WERI-Rb-1 (cell line): Measurements from ENCODE around the gene GMDS.

Experiments
- DNase-seq: peaks from one replicate; pipeline ENCODE4 v3.0.0-alpha.2; 2020
- H3K27ac ChIP-seq: fragments of 250-450 bp; sonication (Bioruptor Pico); 2 replicates; pipeline ENCODE4 v1.5.1; 2020; ENCODE audit warnings: mild to moderate bottlenecking, moderate library complexity
- H3K27me3 ChIP-seq: fragments of 250-450 bp; sonication (Bioruptor Pico); 2 replicates; pipeline ENCODE4 v1.5.1; 2021; ENCODE audit warnings: mild to moderate bottlenecking, low read depth, moderate library complexity; ENCODE audit not compliant: insufficient read depth, severe bottlenecking
- H3K36me3 ChIP-seq: fragments of 250-450 bp; sonication (Bioruptor Pico); 2 replicates; pipeline ENCODE4 v1.5.1; 2020; ENCODE audit warnings: mild to moderate bottlenecking, moderate library complexity
- H3K4me3 ChIP-seq: 2 replicates; pipeline ENCODE4 v1.5.1; 2011; ENCODE audit warnings: low read depth, mild to moderate bottlenecking, control low read depth, low read length
- H3K9me3 ChIP-seq: fragments of 250-450 bp; sonication (Bioruptor Pico); 2 replicates; pipeline ENCODE4 v1.5.1; 2021; ENCODE audit warnings: mild to moderate bottlenecking, moderate library complexity; ENCODE audit not compliant: severe bottlenecking
- TF ChIP-seq, protein P1 (sequence below): IDR thresholded peaks from 2 replicates; pipeline ENCODE4 v1.5.1; 2011; ENCODE audit warnings: low read depth, mild to moderate bottlenecking, control low read depth, inconsistent platforms, low read length

GMDS gene

DNA sequence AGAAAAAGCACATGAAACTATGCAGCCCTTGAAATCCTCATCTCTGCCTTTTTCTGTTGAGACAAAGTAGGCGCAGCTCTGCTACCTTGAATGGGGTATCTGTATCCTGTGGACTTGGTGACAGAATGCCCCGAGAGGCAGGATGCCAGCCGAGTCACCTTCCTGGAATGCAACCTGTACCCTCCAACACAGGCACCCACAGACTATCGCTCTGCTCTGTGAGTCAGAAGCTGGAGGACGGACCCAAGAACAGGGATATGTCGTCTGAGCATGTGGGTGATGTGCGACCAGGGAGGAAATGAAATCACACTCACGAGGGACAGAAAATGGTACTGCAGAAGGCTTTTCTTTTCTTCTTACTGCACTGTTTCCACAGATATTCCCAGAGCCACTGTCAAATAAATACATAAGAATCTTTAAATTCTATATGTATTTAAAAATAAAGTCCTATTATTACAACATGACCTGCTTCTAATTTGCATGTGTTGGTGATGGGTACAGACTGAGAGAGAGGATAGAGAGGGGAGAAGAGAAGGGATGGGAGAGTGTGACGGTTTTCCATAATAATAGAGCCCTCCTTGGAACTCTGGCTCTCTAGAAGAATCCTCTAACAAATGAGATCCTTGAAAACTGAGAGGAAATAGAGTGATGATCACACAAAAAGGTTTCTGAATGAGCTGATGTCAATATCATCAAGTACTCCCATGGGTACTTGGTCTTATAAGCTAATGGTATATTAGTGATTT, 327.6 kb downstream of the GMDS start:
- Histone ChIP-seq H3K27me3 (no peaks in the 10 kb centered on the region), H3K36me3 (no peaks in the 10 kb centered on the region), H3K4me3 (no peak overlapping the region), H3K27ac (no peak overlapping the region), H3K9me3 (no peaks in the 10 kb centered on the region)
- DNase-seq, result no peak
- TF ChIP-seq, protein P1, sequence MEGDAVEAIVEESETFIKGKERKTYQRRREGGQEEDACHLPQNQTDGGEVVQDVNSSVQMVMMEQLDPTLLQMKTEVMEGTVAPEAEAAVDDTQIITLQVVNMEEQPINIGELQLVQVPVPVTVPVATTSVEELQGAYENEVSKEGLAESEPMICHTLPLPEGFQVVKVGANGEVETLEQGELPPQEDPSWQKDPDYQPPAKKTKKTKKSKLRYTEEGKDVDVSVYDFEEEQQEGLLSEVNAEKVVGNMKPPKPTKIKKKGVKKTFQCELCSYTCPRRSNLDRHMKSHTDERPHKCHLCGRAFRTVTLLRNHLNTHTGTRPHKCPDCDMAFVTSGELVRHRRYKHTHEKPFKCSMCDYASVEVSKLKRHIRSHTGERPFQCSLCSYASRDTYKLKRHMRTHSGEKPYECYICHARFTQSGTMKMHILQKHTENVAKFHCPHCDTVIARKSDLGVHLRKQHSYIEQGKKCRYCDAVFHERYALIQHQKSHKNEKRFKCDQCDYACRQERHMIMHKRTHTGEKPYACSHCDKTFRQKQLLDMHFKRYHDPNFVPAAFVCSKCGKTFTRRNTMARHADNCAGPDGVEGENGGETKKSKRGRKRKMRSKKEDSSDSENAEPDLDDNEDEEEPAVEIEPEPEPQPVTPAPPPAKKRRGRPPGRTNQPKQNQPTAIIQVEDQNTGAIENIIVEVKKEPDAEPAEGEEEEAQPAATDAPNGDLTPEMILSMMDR, result no peak

DNA sequence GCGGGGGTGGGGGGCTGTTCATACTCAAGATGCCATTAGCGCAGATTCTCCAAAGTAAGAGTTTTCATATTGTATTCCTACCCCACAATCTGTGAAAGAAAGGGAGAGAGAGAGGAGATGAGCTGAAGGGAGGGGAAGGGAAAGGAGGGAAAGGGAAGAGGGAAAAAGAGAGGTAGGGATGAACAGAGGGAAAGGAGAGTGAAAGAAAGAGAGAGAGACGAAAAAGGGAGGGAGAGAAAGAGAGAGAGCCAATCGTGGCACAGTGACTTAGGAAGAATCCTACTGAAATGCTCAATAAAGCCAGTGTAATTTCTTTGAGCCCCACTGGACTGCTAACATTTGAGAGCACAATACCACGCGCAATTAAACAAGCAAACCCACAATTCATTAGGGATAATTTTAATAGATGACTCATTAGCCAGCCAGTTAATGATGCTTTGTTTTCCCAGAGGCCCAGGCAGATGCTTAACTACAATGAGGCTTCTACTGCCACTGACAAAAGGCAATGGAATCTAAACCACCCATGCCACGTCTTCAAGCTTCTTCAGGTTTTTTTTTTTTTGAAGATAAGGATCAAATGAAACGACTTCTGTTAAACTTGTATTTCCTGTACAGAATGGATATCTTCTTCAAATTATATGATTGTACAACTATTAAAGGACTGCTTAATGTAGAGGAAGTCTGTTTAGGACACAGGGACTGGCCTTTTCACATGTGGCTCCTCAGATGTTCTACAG, 328.9 kb downstream of the GMDS start:
- no peaks in the 10 kb centered on the region for H3K36me3 ChIP-seq
- TF ChIP-seq, protein P1, result no peak
- H3K27ac ChIP-seq, result no peak overlapping the region
- no peak overlapping the region for H3K4me3 ChIP-seq
- no peaks in the 10 kb centered on the region for H3K9me3 ChIP-seq
- H3K27me3 ChIP-seq, result no peaks in the 10 kb centered on the region
- no peak for DNase-seq

DNA sequence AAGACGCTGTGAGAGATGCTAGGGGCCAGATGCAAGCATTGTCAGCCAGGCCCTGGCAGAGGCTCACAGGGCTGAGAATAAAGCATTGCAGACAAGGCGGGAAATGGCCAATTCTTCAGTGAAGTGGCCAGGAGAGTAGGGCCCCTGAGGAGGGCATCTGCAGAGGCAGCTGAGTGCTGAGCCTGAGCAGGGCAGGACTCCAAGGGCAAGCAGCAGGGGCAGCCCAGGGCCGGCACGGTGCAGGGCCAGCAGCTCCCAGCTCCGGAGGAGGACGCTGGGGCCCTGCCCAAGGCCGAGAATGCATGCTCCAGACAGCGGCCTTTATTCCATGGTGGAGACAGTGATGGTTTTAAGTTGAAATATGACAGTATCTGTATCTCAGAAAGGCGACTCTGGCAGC, 330.2 kb downstream of the GMDS start:
- Histone ChIP-seq H3K4me3 (no peak overlapping the region), H3K36me3 (no peaks in the 10 kb centered on the region), H3K27me3 (no peaks in the 10 kb centered on the region), H3K9me3 (no peaks in the 10 kb centered on the region), H3K27ac (no peak overlapping the region)
- no peak for DNase-seq
- TF ChIP-seq, protein P1, result no peak

DNA sequence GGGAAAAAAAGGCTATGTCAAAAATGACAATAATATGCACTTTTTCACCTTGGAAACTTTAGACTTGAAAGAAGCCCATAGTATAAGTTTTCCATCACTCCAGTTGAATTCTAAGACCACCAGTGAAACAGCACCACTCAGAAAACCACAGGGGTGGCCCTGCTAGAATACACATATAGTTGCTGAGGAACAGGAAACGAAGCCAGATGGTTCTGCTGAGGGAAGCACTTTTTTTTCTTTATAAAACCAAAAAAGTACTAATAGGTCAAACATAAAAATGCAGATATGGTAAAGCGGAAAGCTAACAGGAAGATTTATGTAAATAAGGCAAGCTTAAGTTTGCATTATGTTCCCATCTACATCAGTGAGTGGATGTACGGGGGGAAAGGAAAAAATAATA, 331.8 kb downstream of the GMDS start:
- no peak for DNase-seq
- Histone ChIP-seq H3K9me3 (no peaks in the 10 kb centered on the region), H3K36me3 (no peaks in the 10 kb centered on the region), H3K4me3 (no peak overlapping the region), H3K27me3 (no peaks in the 10 kb centered on the region), H3K27ac (no peak overlapping the region)
- TF ChIP-seq, protein P1, result no peak

DNA sequence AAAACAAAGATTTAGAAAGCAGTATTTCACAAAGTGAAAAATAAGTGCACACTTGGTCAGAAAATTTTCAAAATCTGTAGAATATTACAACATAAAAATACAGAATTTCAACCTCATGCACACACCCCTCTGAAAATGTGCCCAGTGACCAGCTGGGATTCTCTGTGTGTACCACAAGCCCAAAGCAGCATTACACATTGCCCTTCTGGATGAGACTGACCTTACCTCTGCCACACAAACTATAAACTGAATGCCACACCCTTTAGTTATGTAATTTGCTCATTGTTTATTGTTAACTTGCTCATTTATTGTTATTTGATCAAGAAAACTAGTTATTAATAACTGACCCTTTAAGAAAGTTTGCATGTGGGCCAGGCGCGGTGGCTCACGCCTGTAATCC, 332.7 kb downstream of the GMDS start:
- DNase-seq, result no peak
- Histone ChIP-seq H3K9me3 (no peaks in the 10 kb centered on the region), H3K27ac (no peak overlapping the region), H3K27me3 (no peaks in the 10 kb centered on the region), H3K36me3 (no peaks in the 10 kb centered on the region), H3K4me3 (no peak overlapping the region)
- TF ChIP-seq, protein P1, result no peak

DNA sequence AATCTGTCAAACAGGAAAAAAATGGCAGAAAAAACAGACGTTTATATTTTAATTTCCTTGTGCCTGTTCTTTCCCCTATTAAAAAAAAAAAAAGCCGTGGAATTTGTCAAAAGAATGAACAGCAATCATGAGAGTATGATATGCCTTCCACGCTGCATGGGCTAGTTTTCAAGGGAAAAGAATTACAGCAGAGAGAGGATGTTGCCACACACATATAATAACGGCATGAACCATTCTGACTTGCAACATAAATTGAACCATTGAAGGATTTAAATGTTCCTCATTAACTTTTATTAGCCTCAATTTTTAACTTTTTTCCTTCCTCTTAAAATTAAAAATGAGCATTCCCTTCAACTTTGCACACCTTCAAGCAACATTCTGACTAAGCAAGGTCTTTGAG, 333.9 kb downstream of the GMDS start:
- no peak overlapping the region for H3K27ac ChIP-seq
- DNase-seq, result no peak
- TF ChIP-seq, protein P1, result no peak

More for the DNA sequence above, 333.9 kb downstream of the GMDS start:
- Histone ChIP-seq H3K4me3 (no peak overlapping the region), H3K9me3 (no peaks in the 10 kb centered on the region), H3K27me3 (no peaks in the 10 kb centered on the region), H3K36me3 (no peaks in the 10 kb centered on the region)
